GM19240 (cell line): ENCODE results near the gene ACKR2.

Experiments used
- DNase-seq: peaks from one replicate; pipeline ENCODE4 v3.0.0; 2011; ENCODE audit warnings: low spot score; ENCODE audit not compliant: insufficient read length

The ACKR2 gene

GRCh38 chr3:42809202-42809601, at the start of gene ACKR2:
Gene ACKR2 (plus strand): TSS chr3:42809445. CDS start chr3:42864503, 55,058 bp downstream.
- no peak for DNase-seq

- DNase-seq = no peak
Observed at GRCh38 chr3:42762046-42762724, 47.1 kb upstream of the ACKR2 start.

GRCh38 chr3:42763021-42763420, 46.2 kb upstream of the ACKR2 start:
- DNase-seq = no peak

- DNase-seq = no peak
Observed at GRCh38 chr3:42764115-42764514, 45.1 kb upstream of the ACKR2 start.

GRCh38 chr3:42764561-42765295, 44.5 kb upstream of the ACKR2 start:
- no peak for DNase-seq

- DNase-seq = no peak
Observed at GRCh38 chr3:42769477-42770131, 39.6 kb upstream of the ACKR2 start.

- DNase-seq = no peak
Observed at GRCh38 chr3:42771271-42771670, 38.0 kb upstream of the ACKR2 start.

GRCh38 chr3:42772670-42773408, 36.4 kb upstream of the ACKR2 start, which contains the start of gene CCDC13:
Gene CCDC13 (minus strand): TSS chr3:42773253. CDS start chr3:42758345, 14,908 bp downstream.
- peak; percentile 94 for DNase-seq

GRCh38 chr3:42773409-42773751, 35.9 kb upstream of the ACKR2 start:
- DNase-seq = no peak

GRCh38 chr3:42778644-42779043, 30.6 kb upstream of the ACKR2 start:
- DNase-seq = no peak

GRCh38 chr3:42780398-42780797, 28.8 kb upstream of the ACKR2 start:
- DNase-seq = no peak

- peak; percentile 24 for DNase-seq
Observed at GRCh38 chr3:42780892-42781700, 28.1 kb upstream of the ACKR2 start.

GRCh38 chr3:42786212-42786611, 23.0 kb upstream of the ACKR2 start:
- no peak for DNase-seq

GRCh38 chr3:42786631-42787030, 22.6 kb upstream of the ACKR2 start:
- no peak for DNase-seq

- DNase-seq = no peak
Observed at GRCh38 chr3:42790714-42791229, 18.5 kb upstream of the ACKR2 start.

- DNase-seq = no peak
Observed at GRCh38 chr3:42795621-42796181, 13.5 kb upstream of the ACKR2 start.

- DNase-seq = no peak
Observed at GRCh38 chr3:42796332-42796885, 12.8 kb upstream of the ACKR2 start.

- no peak for DNase-seq
Observed at GRCh38 chr3:42799376-42799775, 9.9 kb upstream of the ACKR2 start.

- no peak for DNase-seq
Observed at GRCh38 chr3:42800251-42800650, 9.0 kb upstream of the ACKR2 start.

- no peak for DNase-seq
Observed at GRCh38 chr3:42801048-42801620, 8.1 kb upstream of the ACKR2 start.
